ENCODE measurements around the gene GSS. TPM values are rescaled to one million over a fixed set of nuclear protein-coding genes. Genes with fewer than 3 reads are reported as not detected.

GSS gene
- total and polyA plus RNA-seq, 2 donors (not counting 3 experiments of a cell fraction or from before 2014, with no cell fraction given) = 47.9 to 65.1 TPM

DNA sequence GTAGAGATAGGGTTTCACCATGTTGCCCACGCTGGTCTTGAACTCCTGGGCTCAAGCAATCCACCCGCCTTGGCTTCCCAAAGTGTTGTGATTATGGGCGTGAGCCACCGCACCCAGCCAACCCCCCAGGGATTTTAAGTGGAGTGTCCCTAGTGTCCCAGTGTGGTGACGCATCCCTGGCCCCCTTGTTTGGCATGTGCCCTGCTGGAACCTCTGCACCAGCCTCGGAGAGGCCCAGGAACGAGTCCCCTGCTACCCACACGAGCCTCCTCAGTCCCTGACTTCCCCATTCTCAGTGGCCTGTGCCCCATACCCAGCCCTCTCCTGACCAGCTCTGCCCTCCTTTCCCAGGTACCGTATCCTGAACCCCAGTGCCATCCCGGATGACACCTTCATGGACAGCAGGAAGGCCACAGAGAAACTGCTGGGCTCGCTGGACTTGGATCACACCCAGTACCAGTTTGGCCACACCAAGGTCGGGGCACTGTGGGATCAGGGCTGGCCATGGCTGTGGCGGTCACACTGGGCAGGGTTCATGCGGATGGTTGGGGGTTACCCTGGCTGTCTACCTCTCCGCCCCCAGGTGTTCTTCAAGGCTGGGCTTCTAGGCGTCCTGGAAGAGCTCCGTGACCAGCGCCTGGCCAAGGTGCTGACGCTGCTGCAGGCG, 37.3 kb upstream of the GSS start:
- H3K4me3 ChIP-seq (replicated peaks in 1 of 3; ENCODE audit: insufficient read depth in 1 of 3, low read depth in 1 of 3, low read length in 3 of 3) = no peak overlapping the region
- dilution Hi-C loops (cut with MboI; ENCODE audit: extremely low pct_ligation_motif_present, low sequenced_read_pairs) = no loop called here
- H3K4me1 ChIP-seq (ENCODE audit: control insufficient read depth, extremely low read depth, insufficient read depth, low read length) = no peaks in the 10 kb centered on the region
- POLR2A ChIA-PET = no interaction called here
- no TSS peak for BruUV-seq (replicated peaks)
- H3K27me3 ChIP-seq (ENCODE audit: control insufficient read depth in 2 of 2, insufficient read depth in 2 of 2, low read length in 2 of 2) = no peaks in the 10 kb centered on the region
- no peaks in the 10 kb centered on the region for H4K20me1 ChIP-seq (replicated peaks; ENCODE audit: control insufficient read depth, extremely low read depth, insufficient read depth, low read length)
- H3K27ac ChIP-seq (ENCODE audit: insufficient read depth, low read depth, low read length) = no peak overlapping the region
- no peak overlapping the region for H2AFZ ChIP-seq (ENCODE audit: low read depth, low read length)
- H3K9ac ChIP-seq (replicated peaks; ENCODE audit: extremely low read depth, insufficient read depth, low read length) = no peak overlapping the region
- no peaks in the 10 kb centered on the region for H3K79me2 ChIP-seq (ENCODE audit: control insufficient read depth, insufficient read depth, low read length)
- CTCF ChIA-PET = interaction anchor here (1.5 to 2.4 kb wide), 2 partner anchors 119 kb away, joined by 6 to 8 read pairs; no protein-coding TSS in a partner anchor
- peaks cover 0 to 18% of the 10 kb centered on the region in 2 experiments for H3K36me3 ChIP-seq (ENCODE audit: control insufficient read depth in 2 of 2, extremely low read depth in 1 of 2, insufficient read depth in 2 of 2, low read length in 2 of 2)
- H3K9me1 ChIP-seq (replicated peaks; ENCODE audit: control insufficient read depth, extremely low read depth, insufficient read depth, low read length) = no peaks in the 10 kb centered on the region
- intact Hi-C loops (cut with micrococcal nuclease) = no loop called here
- no peak for TF ChIP-seq GATA2 (IDR thresholded peaks at IDR 0.05; ENCODE audit: insufficient read depth, insufficient read length, low read depth, low read length)
- TF ChIP-seq JUN (IDR thresholded peaks at IDR 0.05; ENCODE audit: borderline replicate concordance, insufficient read depth, insufficient read length, low read depth) = no peak
- no peak for TF ChIP-seq MYC (IDR thresholded peaks at IDR 0.05; ENCODE audit: low read depth, low read length)
- no peak for TF ChIP-seq MAX (IDR thresholded peaks at IDR 0.05; ENCODE audit: insufficient read depth, insufficient read length)
- TF ChIP-seq FOS (IDR thresholded peaks at IDR 0.05; ENCODE audit: borderline replicate concordance, insufficient read depth, low read length) = no peak
- no peak for TF ChIP-seq POLR2A (IDR thresholded peaks at IDR 0.05; ENCODE audit: low read depth, low read length)
- TF ChIP-seq, protein P1, sequence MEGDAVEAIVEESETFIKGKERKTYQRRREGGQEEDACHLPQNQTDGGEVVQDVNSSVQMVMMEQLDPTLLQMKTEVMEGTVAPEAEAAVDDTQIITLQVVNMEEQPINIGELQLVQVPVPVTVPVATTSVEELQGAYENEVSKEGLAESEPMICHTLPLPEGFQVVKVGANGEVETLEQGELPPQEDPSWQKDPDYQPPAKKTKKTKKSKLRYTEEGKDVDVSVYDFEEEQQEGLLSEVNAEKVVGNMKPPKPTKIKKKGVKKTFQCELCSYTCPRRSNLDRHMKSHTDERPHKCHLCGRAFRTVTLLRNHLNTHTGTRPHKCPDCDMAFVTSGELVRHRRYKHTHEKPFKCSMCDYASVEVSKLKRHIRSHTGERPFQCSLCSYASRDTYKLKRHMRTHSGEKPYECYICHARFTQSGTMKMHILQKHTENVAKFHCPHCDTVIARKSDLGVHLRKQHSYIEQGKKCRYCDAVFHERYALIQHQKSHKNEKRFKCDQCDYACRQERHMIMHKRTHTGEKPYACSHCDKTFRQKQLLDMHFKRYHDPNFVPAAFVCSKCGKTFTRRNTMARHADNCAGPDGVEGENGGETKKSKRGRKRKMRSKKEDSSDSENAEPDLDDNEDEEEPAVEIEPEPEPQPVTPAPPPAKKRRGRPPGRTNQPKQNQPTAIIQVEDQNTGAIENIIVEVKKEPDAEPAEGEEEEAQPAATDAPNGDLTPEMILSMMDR (IDR thresholded peaks at IDR 0.05; ENCODE audit: extremely low read depth in 1 of 2, insufficient read depth in 1 of 2, low read depth in 1 of 2, low read length in 2 of 2) = no peak
- no peak for TF ChIP-seq POLR2AphosphoS5 (IDR thresholded peaks at IDR 0.05; ENCODE audit: insufficient read depth, low read depth, low read length)
- no peak for TF ChIP-seq EZH2 (IDR thresholded peaks at IDR 0.05; ENCODE audit: borderline replicate concordance, low read depth, low read length, severe bottlenecking)
- no peaks in the 10 kb centered on the region for H3K9me3 ChIP-seq (replicated peaks; ENCODE audit: control insufficient read depth, insufficient read depth, low read length)
- no peak for FAIRE-seq
- DNase-seq (ENCODE audit: low read depth, low spot score) = no peak
- H3K4me2 ChIP-seq (ENCODE audit: insufficient read depth, low read length) = no peak overlapping the region

All from endothelial cell of umbilical vein (primary cell).